ENCODE data around the gene SFXN3. TPM values are rescaled to one million over a fixed set of nuclear protein-coding genes. Genes with fewer than 3 reads are reported as not detected.

The SFXN3 gene
- total and polyA plus RNA-seq, 2 of the 8 experiments (the other 6 are each of a cell fraction or from before 2014, with no cell fraction given) = 2.6 to 2.8 TPM

DNA sequence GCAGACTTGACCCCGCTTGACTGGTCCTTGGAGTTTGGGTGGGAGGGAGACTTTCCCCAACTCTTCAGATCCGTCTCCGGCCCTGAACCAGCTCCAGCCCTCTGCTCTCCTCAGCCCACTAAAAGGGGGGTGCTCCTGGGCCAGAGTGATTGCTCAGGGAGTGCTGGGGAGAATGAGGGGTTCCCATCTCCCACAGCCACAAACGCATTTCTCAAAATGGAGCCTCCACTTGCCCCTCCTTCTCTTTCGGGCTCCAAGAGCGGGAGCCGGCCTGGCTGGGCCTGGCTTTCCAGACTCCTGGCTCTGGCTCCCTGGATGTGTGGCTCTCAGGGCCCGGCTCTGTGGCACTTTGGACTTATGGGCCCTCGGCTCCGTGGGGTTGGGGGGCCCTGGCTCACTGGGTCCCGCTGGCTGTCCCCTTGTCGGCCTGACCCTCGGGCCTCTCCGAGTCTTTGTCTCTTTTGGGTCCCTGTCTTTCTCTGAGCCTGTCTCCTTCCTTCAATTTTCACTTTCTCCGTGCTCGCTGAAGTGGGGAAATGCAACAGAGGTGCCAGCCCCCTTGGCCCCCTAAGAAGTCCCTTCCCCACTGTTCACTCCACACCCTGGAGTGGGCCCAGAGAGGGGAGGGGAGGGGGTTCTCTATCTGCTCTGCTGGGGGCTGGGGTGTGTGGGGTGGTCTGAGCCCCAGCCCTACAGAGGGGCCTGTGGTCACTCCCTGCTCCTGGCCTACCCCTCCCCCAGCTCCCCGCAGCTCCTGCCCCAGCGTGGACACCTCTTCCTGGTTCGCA, 30.7 kb upstream of the SFXN3 start (continued):
- TF ChIP-seq, protein P1, sequence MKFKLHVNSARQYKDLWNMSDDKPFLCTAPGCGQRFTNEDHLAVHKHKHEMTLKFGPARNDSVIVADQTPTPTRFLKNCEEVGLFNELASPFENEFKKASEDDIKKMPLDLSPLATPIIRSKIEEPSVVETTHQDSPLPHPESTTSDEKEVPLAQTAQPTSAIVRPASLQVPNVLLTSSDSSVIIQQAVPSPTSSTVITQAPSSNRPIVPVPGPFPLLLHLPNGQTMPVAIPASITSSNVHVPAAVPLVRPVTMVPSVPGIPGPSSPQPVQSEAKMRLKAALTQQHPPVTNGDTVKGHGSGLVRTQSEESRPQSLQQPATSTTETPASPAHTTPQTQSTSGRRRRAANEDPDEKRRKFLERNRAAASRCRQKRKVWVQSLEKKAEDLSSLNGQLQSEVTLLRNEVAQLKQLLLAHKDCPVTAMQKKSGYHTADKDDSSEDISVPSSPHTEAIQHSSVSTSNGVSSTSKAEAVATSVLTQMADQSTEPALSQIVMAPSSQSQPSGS (IDR thresholded peaks at IDR 0.05; ENCODE audit: low read length) = no peak
- TF ChIP-seq EZH2 (IDR thresholded peaks at IDR 0.05; ENCODE audit: low read depth, low read length, severe bottlenecking) = no peak
- no peak for TF ChIP-seq BCL11A (IDR thresholded peaks at IDR 0.05; ENCODE audit: low read depth in 2 of 2, low read length in 2 of 2)
- peak; percentile 35 for TF ChIP-seq KDM4A (IDR thresholded peaks at IDR 0.05; ENCODE audit: low read depth, low read length, severe bottlenecking)
- no peak for TF ChIP-seq GABPA (IDR thresholded peaks at IDR 0.05; ENCODE audit: borderline replicate concordance, insufficient read depth, low read length)

Data from H1 (cell line).